Measurements from ENCODE around the gene ZBED4. TPM values are rescaled to one million over a fixed set of nuclear protein-coding genes. Genes with fewer than 3 reads are reported as not detected.

The ZBED4 gene
- total RNA-seq: 11.3 and 11.4 TPM in 2 replicates

GRCh38 chr22:49852898-49853894, at the start of gene ZBED4:
ZBED4 (plus strand) TSS chr22:49853844; CDS start chr22:49883663, 29,819 bp downstream.

GRCh38 chr22:49827853-49828598, 25.6 kb upstream of the ZBED4 start, which contains the start of gene BRD1:
BRD1 (minus strand) TSS chr22:49827873; CDS start chr22:49824317, 3,556 bp downstream.

GRCh38 chr22:49917974-49918910, 64.6 kb downstream of the ZBED4 start, which contains the start of the genes ALG12 and CRELD2:
ALG12 (minus strand) TSS chr22:49918438; CDS start chr22:49913765, 4,673 bp downstream.
CRELD2 (plus strand) TSS chr22:49918634; CDS start chr22:49918770, 136 bp downstream.

Other genes with a start within 250 kb of the ZBED4 start
- 18.7 and 21.9 TPM in 2 replicates for gene BRD1, start 26.0 kb upstream of the ZBED4 start, total RNA-seq
- gene ALG12, start 64.6 kb downstream of the ZBED4 start, total RNA-seq: 14.3 and 18.8 TPM in 2 replicates
- 44.4 and 44.7 TPM in 2 replicates for gene CRELD2, start 64.8 kb downstream of the ZBED4 start, total RNA-seq
- 38.2 and 39.8 TPM in 2 replicates for gene PIM3, start 106.9 kb downstream of the ZBED4 start, total RNA-seq
- not detected in 2 replicates for gene IL17REL, start 158.9 kb downstream of the ZBED4 start, total RNA-seq
- gene TTLL8, start 204.5 kb downstream of the ZBED4 start, total RNA-seq: not detected in 2 replicates
- not detected in 2 replicates for gene MLC1, start 231.6 kb downstream of the ZBED4 start, total RNA-seq
- 0.67 and 1.6 TPM in 2 replicates for gene MOV10L1, start 236.2 kb downstream of the ZBED4 start, total RNA-seq

Data from bronchus fibroblast of lung (primary cell).